Peyer's patch (tissue), 4 donors: ENCODE data around the gene DTX3L. TPM values are rescaled to one million over a fixed set of nuclear protein-coding genes. Genes with fewer than 3 reads are reported as not detected.

ENCODE experiments used
- DNase-seq, 3 donors: peaks; one replicate each; pipeline ENCODE4 v3.0.0-alpha.2; 2017 to 2019
- H3K27ac ChIP-seq, 4 donors: fragments of 200-600 bp; sonication (generic); one replicate each; pipeline ENCODE4 v1.5.1; 2016 to 2019
- H3K27me3 ChIP-seq, 2 donors: fragments of 200-600 bp; sonication (generic); one replicate each; pipeline ENCODE4 v1.5.1; 2019
- H3K36me3 ChIP-seq, 3 donors: fragments of 200-600 bp; sonication (generic); one replicate each; pipeline ENCODE4 v1.5.1; 2016 to 2019
- H3K4me1 ChIP-seq, 4 donors: fragments of 200-600 bp; sonication (generic); one replicate each; pipeline ENCODE4 v1.5.1; 2016 to 2019
- H3K4me3 ChIP-seq, 4 donors: fragments of 200-600 bp; sonication (generic); 1 replicate in 3 of 4; 2 replicates in 1 of 4; pipeline ENCODE4 v1.5.1; 2016 to 2019; ENCODE audit warnings: mild to moderate bottlenecking in 1 of 4
- H3K9me3 ChIP-seq, 4 donors: fragments of 200-600 bp; sonication (generic); one replicate each; pipeline ENCODE4 v1.5.1; 2016 to 2019; ENCODE audit warnings: mild to moderate bottlenecking in 1 of 4
- CTCF ChIP-seq, 6 experiments: fragments of 450-650 bp in 4 of 6; fragments of 200-600 bp in 2 of 6; sonication (generic) in 1 of 6; IDR thresholded peaks; one replicate each; pipeline ENCODE4 v1.5.1; 2017 to 2019; ENCODE audit warnings: antibody characterized with exemption in 6 of 6, mild to moderate bottlenecking in 3 of 6, moderate library complexity in 1 of 6
- POLR2A ChIP-seq, 2 donors: fragments of 450-650 bp; IDR thresholded peaks; one replicate each; pipeline ENCODE4 v1.5.1; 2017; ENCODE audit warnings: antibody characterized with exemption in 2 of 2, mild to moderate bottlenecking in 2 of 2, moderate library complexity in 2 of 2
- total RNA-seq, 4 donors: library from RNA; depleted of rRNA; stranded (reverse); fragments of >200 nt; gene quantifications; one replicate each; pipeline ENCODE4 v1.1.0, GENCODE V29; 2016

The DTX3L gene
- total RNA-seq, 4 donors from 2014 or later: 31.2 to 47.3 (median 33.7) TPM

DNA sequence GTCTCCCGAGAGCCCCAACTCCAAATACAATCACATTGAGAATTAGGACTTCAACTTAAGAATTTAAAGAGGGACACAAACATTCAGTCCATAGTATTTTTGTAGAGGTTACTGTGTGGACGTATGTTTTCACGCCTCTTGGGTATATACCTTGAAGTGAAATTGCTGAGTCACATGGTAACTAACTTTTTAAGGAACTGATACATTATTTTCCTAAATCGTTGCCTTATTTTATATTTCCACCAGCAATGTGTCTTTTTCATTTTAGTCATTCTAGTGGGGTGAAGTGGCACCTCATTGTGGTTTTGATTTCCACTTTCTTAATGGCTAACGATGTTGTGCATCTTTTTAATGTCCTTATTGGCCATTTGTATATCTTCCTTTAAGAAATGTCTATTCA is 25.2 kb downstream of the DTX3L start:
- TF ChIP-seq CTCF (IDR thresholded peaks at IDR 0.05) (no peak), POLR2A (IDR thresholded peaks at IDR 0.05) (no peak)
- H3K9me3 ChIP-seq: no peaks in the 10 kb centered on the region
- H3K27ac ChIP-seq: no peak overlapping the region
- no peaks in the 10 kb centered on the region for H3K36me3 ChIP-seq
- H3K4me3 ChIP-seq: no peak overlapping the region
- no peaks in the 10 kb centered on the region for H3K27me3 ChIP-seq
- no peak for DNase-seq
- H3K4me1 ChIP-seq: no peaks in the 10 kb centered on the region

DNA sequence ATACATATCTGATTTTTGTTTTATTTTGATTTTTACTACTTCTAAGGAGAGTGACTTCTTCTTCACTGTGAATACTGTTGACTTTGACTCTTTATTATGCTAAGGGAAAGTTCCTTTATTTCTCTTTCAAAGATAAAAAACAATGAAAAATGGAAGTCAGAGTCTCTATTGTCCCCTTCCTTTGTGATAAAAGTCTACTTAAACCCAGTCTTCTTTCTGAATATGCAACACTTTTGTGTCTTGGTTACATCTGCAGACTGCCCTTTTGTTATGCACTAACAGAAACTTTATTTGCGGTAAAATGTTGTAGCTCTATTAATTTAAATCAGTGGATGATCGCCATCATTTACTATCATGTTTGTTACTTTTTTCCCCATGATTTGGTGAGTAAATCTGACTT is 26.5 kb downstream of the DTX3L start:
- TF ChIP-seq POLR2A (IDR thresholded peaks at IDR 0.05) (no peak), CTCF (IDR thresholded peaks at IDR 0.05) (no peak)
- no peak overlapping the region for H3K27ac ChIP-seq
- no peak for DNase-seq
- no peaks in the 10 kb centered on the region for H3K9me3 ChIP-seq
- H3K4me1 ChIP-seq: no peaks in the 10 kb centered on the region
- no peaks in the 10 kb centered on the region for H3K27me3 ChIP-seq
- H3K4me3 ChIP-seq: no peak overlapping the region
- no peaks in the 10 kb centered on the region for H3K36me3 ChIP-seq

GRCh38 chr3:122594025-122594424 is 29.9 kb downstream of the DTX3L start:
- H3K36me3 ChIP-seq: no peaks in the 10 kb centered on the region
- DNase-seq: no peak
- no peak overlapping the region for H3K27ac ChIP-seq
- no peaks in the 10 kb centered on the region for H3K9me3 ChIP-seq
- TF ChIP-seq POLR2A (IDR thresholded peaks at IDR 0.05): no peak
- no peak for TF ChIP-seq CTCF (IDR thresholded peaks at IDR 0.05)
- no peaks in the 10 kb centered on the region for H3K4me1 ChIP-seq
- no peaks in the 10 kb centered on the region for H3K27me3 ChIP-seq
- no peak overlapping the region for H3K4me3 ChIP-seq

GRCh38 chr3:122598151-122598550 is 34.0 kb downstream of the DTX3L start:
- no peaks in the 10 kb centered on the region for H3K9me3 ChIP-seq
- DNase-seq: no peak
- no peak for TF ChIP-seq CTCF (IDR thresholded peaks at IDR 0.05)
- no peak for TF ChIP-seq POLR2A (IDR thresholded peaks at IDR 0.05)
- no peak overlapping the region for H3K27ac ChIP-seq
- H3K27me3 ChIP-seq: no peaks in the 10 kb centered on the region
- no peaks in the 10 kb centered on the region for H3K4me1 ChIP-seq
- no peak overlapping the region for H3K4me3 ChIP-seq
- no peaks in the 10 kb centered on the region for H3K36me3 ChIP-seq

DNA sequence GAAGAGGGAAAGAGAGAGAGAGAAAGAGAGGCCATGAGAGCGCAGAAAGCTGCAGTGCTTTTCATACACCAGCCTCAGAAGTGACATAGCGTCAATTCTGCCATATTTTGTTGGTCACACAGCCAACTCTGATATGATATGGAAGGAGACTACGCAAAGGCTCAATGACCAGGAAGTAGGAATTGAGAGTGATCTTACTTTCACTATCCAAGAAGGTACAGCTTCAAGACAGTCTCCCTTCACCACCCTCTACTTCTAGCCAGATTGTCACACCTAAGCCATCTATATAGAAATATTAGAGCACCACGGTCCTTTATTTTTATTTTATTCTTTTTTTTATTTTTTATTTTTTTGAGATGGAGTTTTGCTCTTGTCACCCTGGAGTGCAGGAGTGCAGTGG is 34.4 kb downstream of the DTX3L start:
- H3K4me1 ChIP-seq: no peaks in the 10 kb centered on the region
- H3K9me3 ChIP-seq: no peaks in the 10 kb centered on the region
- TF ChIP-seq POLR2A (IDR thresholded peaks at IDR 0.05) (no peak), CTCF (IDR thresholded peaks at IDR 0.05) (no peak)
- no peaks in the 10 kb centered on the region for H3K27me3 ChIP-seq
- DNase-seq: no peak
- no peak overlapping the region for H3K4me3 ChIP-seq
- H3K27ac ChIP-seq: no peak overlapping the region
- H3K36me3 ChIP-seq: no peaks in the 10 kb centered on the region

DNA sequence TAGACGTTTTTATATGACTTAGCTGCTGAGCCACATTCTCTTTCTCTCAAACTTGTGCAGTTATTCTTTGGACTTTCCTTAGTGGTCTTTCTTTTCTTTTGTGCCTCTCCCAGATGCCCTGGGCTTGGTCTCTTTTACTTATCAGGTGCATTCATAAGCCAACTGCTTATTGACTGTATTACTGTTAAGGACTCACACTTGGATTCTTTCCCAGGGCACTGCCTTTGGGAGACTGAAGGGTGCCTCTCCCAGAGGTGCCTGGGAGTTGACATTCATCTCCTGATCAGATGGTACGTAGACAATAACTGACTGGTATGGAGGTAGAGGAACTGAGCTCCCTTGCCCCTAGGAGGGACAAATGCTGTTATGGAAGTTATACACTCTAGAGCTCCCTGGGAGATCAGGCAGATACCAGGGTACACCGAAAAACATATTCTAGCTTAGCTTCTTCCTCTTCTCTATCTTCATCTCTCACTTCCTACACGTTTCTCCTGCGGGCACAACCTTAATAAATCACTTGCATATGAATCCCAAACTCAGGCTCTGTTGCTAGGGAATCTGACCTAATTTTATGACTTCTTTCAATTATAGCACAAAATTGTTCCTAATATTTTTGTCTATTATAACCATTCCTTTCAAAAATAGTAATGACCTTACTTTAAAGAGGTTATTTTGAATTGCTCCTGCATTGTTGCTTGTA is 38.0 kb downstream of the DTX3L start:
- TF ChIP-seq POLR2A (IDR thresholded peaks at IDR 0.05) (no peak), CTCF (IDR thresholded peaks at IDR 0.05) (no peak)
- DNase-seq: no peak

More for the DNA sequence above, 38.0 kb downstream of the DTX3L start:
- Histone ChIP-seq H3K27me3 (no peaks in the 10 kb centered on the region), H3K36me3 (no peaks in the 10 kb centered on the region), H3K4me3 (no peak overlapping the region), H3K27ac (no peak overlapping the region), H3K4me1 (no peaks in the 10 kb centered on the region), H3K9me3 (no peaks in the 10 kb centered on the region)
